OCI-LY3 (cell line): ENCODE data around the gene ST3GAL4.

Experiments used
- H2AFZ ChIP-seq: fragments of 200-600, 300-600 bp; shearing (Covaris generic); 2 replicates; pipeline ENCODE4 v1.6.0; 2014; ENCODE audit warnings: antibody characterized with exemption, low read depth, low read length
- H3K27ac ChIP-seq: fragments of 200-600, 300-600 bp; sonication (generic); 2 replicates; pipeline ENCODE4 v1.5.1; 2014; ENCODE audit warnings: mild to moderate bottlenecking, low read length, moderate library complexity, mixed read lengths
- H3K27me3 ChIP-seq: fragments of 200-600, 300-600 bp; sonication (generic); 2 replicates; pipeline ENCODE4 v1.6.1; 2014; ENCODE audit warnings: low read depth, low read length, mixed read lengths
- H3K36me3 ChIP-seq: fragments of 200-600, 300-600 bp; sonication (generic); replicated peaks from 2 replicates; pipeline ENCODE3; 2014; ENCODE audit warnings: low read depth, low read length, mixed read lengths
- H3K4me1 ChIP-seq: fragments of 300-600, 200-600 bp; sonication (generic); 2 replicates; pipeline ENCODE4 v1.6.1; 2014; ENCODE audit warnings: low read length, mixed read lengths
- H3K4me2 ChIP-seq: fragments of 200-600, 300-600 bp; sonication (generic); 2 replicates; pipeline ENCODE4 v1.6.1; 2014; ENCODE audit warnings: low read length, mixed read lengths
- H3K4me3 ChIP-seq: fragments of 300-600, 200-600 bp; sonication (generic); 2 replicates; pipeline ENCODE4 v1.5.1; 2014; ENCODE audit warnings: antibody characterized with exemption, mild to moderate bottlenecking, low read length, moderate library complexity
- H3K79me2 ChIP-seq: fragments of 300-600, 200-600 bp; shearing (Covaris generic); 2 replicates; pipeline ENCODE4 v1.6.1; 2014; ENCODE audit warnings: mild to moderate bottlenecking, low read length, mixed read lengths
- H3K9ac ChIP-seq: fragments of 300-600, 200-600 bp; shearing (Covaris generic); 2 replicates; pipeline ENCODE4 v1.6.0; 2014; ENCODE audit warnings: mild to moderate bottlenecking, low read length, moderate library complexity
- H3K9me3 ChIP-seq: fragments of 200-600, 300-600 bp; shearing (Covaris generic); 2 replicates; pipeline ENCODE4 v1.6.1; 2014; ENCODE audit warnings: low read length, mixed read lengths; ENCODE audit not compliant: insufficient read depth
- H4K20me1 ChIP-seq: fragments of 200-600, 300-600 bp; sonication (generic); 2 replicates; pipeline ENCODE4 v1.6.1; 2016; ENCODE audit warnings: low read length, mixed read lengths; ENCODE audit not compliant: insufficient read depth
- CTCF ChIP-seq: fragments of 200-600, 300-600 bp; sonication (generic); IDR thresholded peaks from 2 replicates; pipeline ENCODE4 v1.5.1; 2014; ENCODE audit warnings: antibody characterized with exemption, low read length, low read depth
- EZH2phosphoT487 ChIP-seq: fragments of 200-600 bp; shearing (Covaris generic); IDR thresholded peaks from 2 replicates; pipeline ENCODE4 v1.6.1; 2018; ENCODE audit warnings: antibody characterized with exemption, mixed run types, low read depth

ST3GAL4 gene

GRCh38 chr11:126332221-126332711 lies 23.2 kb upstream of the ST3GAL4 start:
- TF ChIP-seq EZH2phosphoT487 (no peak), CTCF (no peak)
- no peaks in the 10 kb centered on the region for H3K27me3 ChIP-seq

GRCh38 chr11:126333142-126333541 lies 22.3 kb upstream of the ST3GAL4 start:
- TF ChIP-seq CTCF (no peak), EZH2phosphoT487 (no peak)
- H3K27me3 ChIP-seq = no peaks in the 10 kb centered on the region
- H3K79me2 ChIP-seq = peaks cover 18% of the 10 kb centered on the region
- H3K36me3 ChIP-seq = peaks cover 32% of the 10 kb centered on the region
- no peak overlapping the region for H3K9ac ChIP-seq
- H3K4me1 ChIP-seq = peaks cover 26% of the 10 kb centered on the region
- no peaks in the 10 kb centered on the region for H3K9me3 ChIP-seq
- H3K4me2 ChIP-seq = no peak overlapping the region
- no peak overlapping the region for H3K4me3 ChIP-seq
- no peaks in the 10 kb centered on the region for H4K20me1 ChIP-seq
- H3K27ac ChIP-seq = no peak overlapping the region
- no peak overlapping the region for H2AFZ ChIP-seq

More at GRCh38 chr11:126332221-126332711, 23.2 kb upstream of the ST3GAL4 start:
- Histone ChIP-seq H3K4me1 (peaks cover 17% of the 10 kb centered on the region), H3K4me2 (no peak overlapping the region), H4K20me1 (peaks cover 4% of the 10 kb centered on the region; the same call in 1 of the 2 replicates), H2AFZ (no peak overlapping the region), H3K36me3 (peaks cover 32% of the 10 kb centered on the region), H3K9ac (no peak overlapping the region), H3K79me2 (peaks cover 24% of the 10 kb centered on the region), H3K4me3 (no peak overlapping the region), H3K9me3 (no peaks in the 10 kb centered on the region), H3K27ac (no peak overlapping the region)

GRCh38 chr11:126334659-126335462 lies 20.6 kb upstream of the ST3GAL4 start:
- Histone ChIP-seq H3K27me3 (no peaks in the 10 kb centered on the region), H3K27ac (no peak overlapping the region), H3K9me3 (no peaks in the 10 kb centered on the region), H4K20me1 (no peaks in the 10 kb centered on the region), H3K79me2 (peaks cover 25% of the 10 kb centered on the region), H3K9ac (no peak overlapping the region), H3K4me2 (no peak overlapping the region), H3K36me3 (peaks cover 41% of the 10 kb centered on the region), H2AFZ (no peak overlapping the region), H3K4me3 (no peak overlapping the region), H3K4me1 (peaks cover 43% of the 10 kb centered on the region)
- TF ChIP-seq CTCF (no peak), EZH2phosphoT487 (no peak)

GRCh38 chr11:126335463-126335760 lies 20.1 kb upstream of the ST3GAL4 start:
- Histone ChIP-seq H3K4me2 (no peak overlapping the region), H3K9ac (no peak overlapping the region), H3K4me1 (peaks cover 48% of the 10 kb centered on the region), H3K4me3 (no peak overlapping the region), H3K27me3 (no peaks in the 10 kb centered on the region), H3K27ac (no peak overlapping the region), H2AFZ (no peak overlapping the region), H4K20me1 (no peaks in the 10 kb centered on the region), H3K79me2 (peaks cover 27% of the 10 kb centered on the region), H3K9me3 (no peaks in the 10 kb centered on the region), H3K36me3 (peaks cover 43% of the 10 kb centered on the region)
- TF ChIP-seq EZH2phosphoT487 (no peak), CTCF (no peak)
